Choroid plexus epithelial cell (primary cell): Measurements from ENCODE around the gene KPNB1.

Experiments
- DNase-seq: peaks from one replicate; pipeline ENCODE4 v3.0.0-alpha.2; 2010; ENCODE audit warnings: low read depth
- H3K4me3 ChIP-seq: 2 replicates; pipeline ENCODE4 v1.5.1; 2011; ENCODE audit warnings: low read depth, mild to moderate bottlenecking, control low read depth, low read length, moderate library complexity
- CTCF ChIP-seq: conservative IDR thresholded peaks from 2 replicates; pipeline ENCODE4 v1.5.1; 2011; ENCODE audit warnings: low read depth, mild to moderate bottlenecking, control low read depth, inconsistent platforms, low read length, moderate library complexity

Gene KPNB1

GRCh38 chr17:47690121-47690520, 40.4 kb downstream of the KPNB1 start:
- DNase-seq, result no peak
- H3K4me3 ChIP-seq, result no peak overlapping the region
- TF ChIP-seq CTCF, result no peak

GRCh38 chr17:47692137-47692894, 42.6 kb downstream of the KPNB1 start:
- no peak for TF ChIP-seq CTCF
- DNase-seq, result no peak
- no peak overlapping the region for H3K4me3 ChIP-seq

GRCh38 chr17:47692895-47693730, 43.4 kb downstream of the KPNB1 start:
- DNase-seq, result no peak
- no peak for TF ChIP-seq CTCF

DNA sequence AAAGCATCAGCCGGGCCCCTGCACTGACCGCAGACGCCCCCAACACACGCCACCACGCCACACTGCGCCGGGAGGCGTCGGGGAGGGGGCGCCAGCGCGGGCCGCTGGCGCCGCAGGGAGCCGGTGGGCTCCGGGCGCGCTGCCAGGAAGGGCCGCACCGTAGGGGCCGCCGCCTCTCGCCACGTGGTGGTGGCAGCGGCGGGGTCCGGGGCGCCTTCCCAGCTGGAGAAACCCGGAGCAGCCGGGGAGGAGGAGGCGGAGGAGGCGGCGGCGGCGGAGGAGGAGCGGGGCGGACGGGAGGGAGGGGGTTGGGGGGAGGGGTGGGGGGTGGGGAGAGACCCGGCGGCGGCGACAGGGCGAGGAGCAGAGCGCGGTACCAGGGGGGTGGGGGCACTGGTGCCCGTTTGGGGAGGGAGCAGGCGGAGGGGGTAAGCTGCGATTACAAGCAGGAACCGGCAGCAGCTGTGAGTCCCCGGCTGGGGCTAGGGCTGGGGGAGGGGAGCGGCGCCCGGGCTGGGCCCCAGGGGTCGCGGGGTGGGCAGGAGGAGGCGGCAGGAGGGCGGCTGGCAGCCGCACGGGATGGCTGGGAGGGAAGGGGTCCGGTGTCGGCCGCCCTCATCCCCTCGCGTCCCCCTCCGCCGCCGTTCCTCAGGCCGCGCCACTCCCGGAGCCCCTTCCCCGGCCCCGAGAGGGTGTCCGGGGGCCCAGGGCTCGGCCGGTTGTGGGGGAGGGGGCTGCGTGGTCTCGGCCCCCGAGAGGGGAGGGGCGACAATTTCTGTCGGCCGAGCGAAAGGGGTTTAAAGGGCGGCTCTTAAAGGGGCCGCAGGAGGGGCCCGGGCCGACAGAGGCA, 44.2 kb downstream of the KPNB1 start, which contains the start of gene TBKBP1:
Gene TBKBP1, plus strand, starts transcription at position 431 of the 850 bp plus-strand sequence. CDS start 1,952 bp downstream, outside the sequence.
- H3K4me3 ChIP-seq, result peak within 1 kb of the TSS; percentile 69
- TF ChIP-seq CTCF, result no peak
- peak; percentile 27 for DNase-seq

More at GRCh38 chr17:47692895-47693730, 43.4 kb downstream of the KPNB1 start:
- H3K4me3 ChIP-seq, result peak overlapping the region; percentile 69

DNA sequence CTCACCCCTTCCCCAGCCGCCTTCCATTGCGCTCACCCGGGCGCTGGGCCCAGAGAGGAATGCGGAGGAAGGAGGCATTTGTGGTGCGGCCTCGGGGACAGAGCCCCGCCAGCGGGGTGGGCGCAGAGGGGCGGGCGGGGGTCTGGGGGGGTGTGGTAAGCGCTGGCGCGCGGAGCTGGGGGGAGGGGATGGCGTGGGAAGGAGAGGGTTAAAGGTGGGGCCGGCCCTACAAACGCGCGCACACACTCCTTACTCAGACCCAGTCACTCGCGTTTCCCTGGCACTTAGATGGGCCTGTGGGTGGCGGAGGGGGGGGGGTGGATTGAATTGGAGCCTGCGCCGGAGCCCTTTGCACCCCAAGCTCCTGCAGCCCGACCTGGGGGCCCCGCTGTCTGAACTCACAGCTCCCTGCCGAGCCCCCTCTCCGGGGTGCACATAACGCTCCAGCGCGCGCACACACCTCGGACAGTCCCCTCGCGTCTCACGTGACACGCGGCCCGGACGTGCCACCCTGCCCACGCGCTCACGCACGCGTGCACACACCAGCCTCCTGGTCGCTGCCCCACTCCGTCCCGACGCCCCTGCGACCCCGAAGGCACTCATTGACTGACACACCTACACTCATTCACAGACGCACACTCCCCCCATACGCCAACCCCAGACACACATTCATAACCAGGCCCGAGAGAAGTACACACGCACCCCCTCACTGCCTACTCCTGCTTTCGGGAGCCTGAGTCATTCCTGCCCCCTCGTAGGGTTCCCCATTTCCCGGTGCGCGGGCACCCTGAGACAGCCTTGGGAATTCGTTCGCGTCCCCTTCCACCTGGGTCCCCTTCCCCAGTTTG, 45.1 kb downstream of the KPNB1 start:
- no peak for TF ChIP-seq CTCF
- DNase-seq, result peak; percentile 30
- peak overlapping the region; percentile 69 for H3K4me3 ChIP-seq
